ENCODE results near the gene FRMD1. TPM values are rescaled to one million over a fixed set of nuclear protein-coding genes. Genes with fewer than 3 reads are reported as not detected.

FRMD1 gene
- total and polyA plus RNA-seq, 2 of the 8 experiments (the other 6 are each of a cell fraction or from before 2014, with no cell fraction given) = 0.36 TPM; not detected in 1

GRCh38 chr6:168043848-168044415 is 35.1 kb downstream of the FRMD1 start (continued):
- TF ChIP-seq HDAC2 (IDR thresholded peaks at IDR 0.05; ENCODE audit: borderline replicate concordance in 1 of 2, low read depth in 2 of 2, low read length in 2 of 2) = no peak
